AG04449 (cell line): ENCODE data around the gene CLDN22.
A peak's percentile ranks its signal among the peaks of the same experiment; 100 is the strongest.

Source experiments
- CTCF ChIA-PET: fragments of 350-600 bp; formaldehyde crosslinking; extraction: SDS; loops from one replicate; lab custom pipeline; 2021; ENCODE audit warnings: antibody characterized with exemption; lab: Yijun Ruan, JAX
- POLR2A ChIA-PET: fragments of 400-600, 350-600 bp; formaldehyde crosslinking; extraction: SDS; loops from one replicate; lab custom pipeline; 2020; ENCODE audit warnings: antibody characterized with exemption, inconsistent platforms; lab: Yijun Ruan, JAX
- DNase-seq: peaks from one replicate; pipeline ENCODE4 v3.0.0-alpha.2; 2010; ENCODE audit warnings: low read depth, low spot score
- H3K4me3 ChIP-seq: 2 replicates; pipeline ENCODE4 v1.5.1; 2011; ENCODE audit warnings: low read depth, mild to moderate bottlenecking, control low read depth, low read length
- CTCF ChIP-seq: IDR thresholded peaks from one replicate; pipeline ENCODE4 v1.5.1; 2011; ENCODE audit warnings: mild to moderate bottlenecking, moderate library complexity, low read length, control low read depth, inconsistent platforms; ENCODE audit not compliant: insufficient read depth; ENCODE audit errors: missing control alignments

The CLDN22 gene

GRCh38 chr4:183287309-183287659 lies 32.8 kb downstream of the CLDN22 start:
- CTCF ChIA-PET, result interaction anchor here (1.2 kb wide), 1 partner anchor 26 kb away, joined by 4 read pairs; no protein-coding TSS in a partner anchor

GRCh38 chr4:183286590-183287308 lies 33.3 kb downstream of the CLDN22 start:
- no peak for DNase-seq
- POLR2A ChIA-PET, result no interaction called here

More at GRCh38 chr4:183287309-183287659, 32.8 kb downstream of the CLDN22 start:
- no peak for DNase-seq
- no peak overlapping the region for H3K4me3 ChIP-seq
- TF ChIP-seq CTCF, result no peak
- POLR2A ChIA-PET, result no interaction called here

GRCh38 chr4:183285886-183286285 lies 34.2 kb downstream of the CLDN22 start:
- ChIA-PET CTCF (no interaction called here), POLR2A (no interaction called here)
- TF ChIP-seq CTCF, result no peak
- DNase-seq, result no peak
- H3K4me3 ChIP-seq, result no peak overlapping the region

More at GRCh38 chr4:183286590-183287308, 33.3 kb downstream of the CLDN22 start:
- CTCF ChIA-PET, result interaction anchor here (1.2 kb wide), 1 partner anchor 25 kb away, joined by 4 read pairs; no protein-coding TSS in a partner anchor
- no peak overlapping the region for H3K4me3 ChIP-seq
- no peak for TF ChIP-seq CTCF

GRCh38 chr4:183284965-183285364 lies 35.1 kb downstream of the CLDN22 start:
- CTCF ChIA-PET, result interaction anchor here (0.7 to 4.2 kb wide), 4 partner anchors 13 to 346 kb away, joined by 3 to 18 read pairs (median 6); no protein-coding TSS in a partner anchor
- H3K4me3 ChIP-seq, result no peak overlapping the region
- POLR2A ChIA-PET, result no interaction called here
- TF ChIP-seq CTCF, result no peak
- peak; percentile 38 for DNase-seq

GRCh38 chr4:183284258-183284785 lies 35.8 kb downstream of the CLDN22 start:
- no peak overlapping the region for H3K4me3 ChIP-seq
- DNase-seq, result no peak
- no peak for TF ChIP-seq CTCF
- ChIA-PET POLR2A (no interaction called here), CTCF (interaction anchor here (1.2 to 4.2 kb wide), 4 partner anchors 23 to 346 kb away, joined by 4 to 18 read pairs (median 7); no protein-coding TSS in a partner anchor)

GRCh38 chr4:183276106-183276505 lies 44.0 kb downstream of the CLDN22 start:
- DNase-seq, result no peak
- H3K4me3 ChIP-seq, result no peak overlapping the region
- POLR2A ChIA-PET, result no interaction called here
- no peak for TF ChIP-seq CTCF
- CTCF ChIA-PET, result interaction anchor here (6.0 kb wide), 1 partner anchor 14 kb away, joined by 41 read pairs; no protein-coding TSS in a partner anchor
